ENCODE data around the gene C1QL2.

DNA sequence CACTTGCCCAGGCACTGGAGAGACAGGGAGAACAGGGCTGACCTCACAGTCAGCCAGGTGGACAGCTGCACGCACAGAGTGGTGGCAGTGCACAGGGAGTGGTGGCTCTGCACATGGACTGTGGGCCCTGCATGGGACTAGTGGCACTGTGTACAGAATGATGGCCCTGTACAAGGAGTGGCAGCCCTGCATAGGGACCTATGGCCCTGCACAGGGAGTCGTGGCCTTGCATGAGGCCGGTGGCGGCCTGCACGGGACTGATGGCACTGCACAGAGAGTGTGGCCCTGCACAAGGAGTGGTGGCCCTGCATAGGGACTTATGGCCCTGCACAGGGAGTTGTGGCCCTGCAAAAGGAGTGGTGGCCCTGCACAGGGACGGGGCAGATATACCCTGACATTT is 46.0 kb upstream of the C1QL2 start:
- TF ChIP-seq, protein P1, sequence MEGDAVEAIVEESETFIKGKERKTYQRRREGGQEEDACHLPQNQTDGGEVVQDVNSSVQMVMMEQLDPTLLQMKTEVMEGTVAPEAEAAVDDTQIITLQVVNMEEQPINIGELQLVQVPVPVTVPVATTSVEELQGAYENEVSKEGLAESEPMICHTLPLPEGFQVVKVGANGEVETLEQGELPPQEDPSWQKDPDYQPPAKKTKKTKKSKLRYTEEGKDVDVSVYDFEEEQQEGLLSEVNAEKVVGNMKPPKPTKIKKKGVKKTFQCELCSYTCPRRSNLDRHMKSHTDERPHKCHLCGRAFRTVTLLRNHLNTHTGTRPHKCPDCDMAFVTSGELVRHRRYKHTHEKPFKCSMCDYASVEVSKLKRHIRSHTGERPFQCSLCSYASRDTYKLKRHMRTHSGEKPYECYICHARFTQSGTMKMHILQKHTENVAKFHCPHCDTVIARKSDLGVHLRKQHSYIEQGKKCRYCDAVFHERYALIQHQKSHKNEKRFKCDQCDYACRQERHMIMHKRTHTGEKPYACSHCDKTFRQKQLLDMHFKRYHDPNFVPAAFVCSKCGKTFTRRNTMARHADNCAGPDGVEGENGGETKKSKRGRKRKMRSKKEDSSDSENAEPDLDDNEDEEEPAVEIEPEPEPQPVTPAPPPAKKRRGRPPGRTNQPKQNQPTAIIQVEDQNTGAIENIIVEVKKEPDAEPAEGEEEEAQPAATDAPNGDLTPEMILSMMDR (IDR thresholded peaks at IDR 0.05): no peak
- TF ChIP-seq, protein P2, sequence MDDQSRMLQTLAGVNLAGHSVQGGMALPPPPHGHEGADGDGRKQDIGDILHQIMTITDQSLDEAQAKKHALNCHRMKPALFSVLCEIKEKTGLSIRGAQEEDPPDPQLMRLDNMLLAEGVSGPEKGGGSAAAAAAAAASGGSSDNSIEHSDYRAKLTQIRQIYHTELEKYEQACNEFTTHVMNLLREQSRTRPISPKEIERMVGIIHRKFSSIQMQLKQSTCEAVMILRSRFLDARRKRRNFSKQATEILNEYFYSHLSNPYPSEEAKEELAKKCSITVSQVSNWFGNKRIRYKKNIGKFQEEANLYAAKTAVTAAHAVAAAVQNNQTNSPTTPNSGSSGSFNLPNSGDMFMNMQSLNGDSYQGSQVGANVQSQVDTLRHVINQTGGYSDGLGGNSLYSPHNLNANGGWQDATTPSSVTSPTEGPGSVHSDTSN (IDR thresholded peaks at IDR 0.05): no peak
- no peak for TF ChIP-seq CHD2 (IDR thresholded peaks at IDR 0.05; ENCODE audit: low read length, partially characterized antibody)
- TF ChIP-seq, protein P3, sequence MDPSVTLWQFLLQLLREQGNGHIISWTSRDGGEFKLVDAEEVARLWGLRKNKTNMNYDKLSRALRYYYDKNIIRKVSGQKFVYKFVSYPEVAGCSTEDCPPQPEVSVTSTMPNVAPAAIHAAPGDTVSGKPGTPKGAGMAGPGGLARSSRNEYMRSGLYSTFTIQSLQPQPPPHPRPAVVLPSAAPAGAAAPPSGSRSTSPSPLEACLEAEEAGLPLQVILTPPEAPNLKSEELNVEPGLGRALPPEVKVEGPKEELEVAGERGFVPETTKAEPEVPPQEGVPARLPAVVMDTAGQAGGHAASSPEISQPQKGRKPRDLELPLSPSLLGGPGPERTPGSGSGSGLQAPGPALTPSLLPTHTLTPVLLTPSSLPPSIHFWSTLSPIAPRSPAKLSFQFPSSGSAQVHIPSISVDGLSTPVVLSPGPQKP (IDR thresholded peaks at IDR 0.05; ENCODE audit: low read depth, low read length): no peak

All from A549 (cell line).